GM23338 (cell line): ENCODE data around the gene DHRS13. TPM values are rescaled to one million over a fixed set of nuclear protein-coding genes. Genes with fewer than 3 reads are reported as not detected.

Experiments used
- ATAC-seq: fragments of 200-7000 bp; cut with Tn5 transposase; 3 replicates; pipeline ENCODE4 v1.9.1; 2020
- DNase-seq: peaks from one replicate; pipeline ENCODE4 v3.0.0-alpha.2; 2015; ENCODE audit warnings: low spot score
- H2AFZ ChIP-seq: fragments of 200-600 bp; sonication (generic); 2 replicates; pipeline ENCODE4 v1.8.0; 2016; ENCODE audit warnings: antibody characterized with exemption, mild to moderate bottlenecking, moderate library complexity
- H3F3A ChIP-seq: fragments of 200-600 bp; sonication (generic); replicated peaks from 2 replicates; pipeline ENCODE4 v1.8.0; 2017; ENCODE audit warnings: antibody characterized with exemption, mixed run types, low read depth
- H3K27ac ChIP-seq: fragments of 200-600 bp; sonication (generic); 2 replicates; pipeline ENCODE4 v1.6.1; 2016; ENCODE audit warnings: low read depth
- H3K27me3 ChIP-seq: fragments of 200-600 bp; sonication (generic); 2 replicates; pipeline ENCODE4 v1.8.0; 2016; ENCODE audit warnings: mild to moderate bottlenecking, mixed run types, moderate library complexity; ENCODE audit not compliant: insufficient read depth
- H3K36me3 ChIP-seq: fragments of 200-600 bp; sonication (generic); 2 replicates; pipeline ENCODE4 v1.8.0; 2016; ENCODE audit warnings: mild to moderate bottlenecking; ENCODE audit not compliant: insufficient read depth
- H3K4me1 ChIP-seq: fragments of 200-600 bp; sonication (generic); 2 replicates; pipeline ENCODE4 v1.8.0; 2016; ENCODE audit warnings: mild to moderate bottlenecking, moderate library complexity; ENCODE audit not compliant: insufficient read depth
- H3K4me2 ChIP-seq: fragments of 200-600 bp; sonication (generic); 2 replicates; pipeline ENCODE4 v1.7.1; 2017; ENCODE audit warnings: mixed run types
- H3K4me3 ChIP-seq: fragments of 200-600 bp; sonication (generic); 2 replicates; pipeline ENCODE4 v1.6.1; 2016; ENCODE audit warnings: mixed run types
- H3K79me2 ChIP-seq: fragments of 200-600 bp; sonication (generic); replicated peaks from 2 replicates; pipeline ENCODE4 v1.8.0; 2017; ENCODE audit warnings: mild to moderate bottlenecking; ENCODE audit not compliant: insufficient read depth
- H3K9me2 ChIP-seq: fragments of 200-600 bp; sonication (generic); 2 replicates; pipeline ENCODE4 v1.8.0; 2017; ENCODE audit not compliant: insufficient read depth
- H4K20me1 ChIP-seq: fragments of 200-600 bp; sonication (generic); replicated peaks from 2 replicates; pipeline ENCODE4 v1.8.0; 2017; ENCODE audit warnings: mild to moderate bottlenecking; ENCODE audit not compliant: insufficient read depth
- H3K27ac Mint-ChIP-seq: 2 replicates; pipeline ENCODE4 v1.8.0; 2020; ENCODE audit warnings: inconsistent platforms, mild to moderate bottlenecking, moderate library complexity, mixed read lengths
- H3K27me3 Mint-ChIP-seq: 3 replicates; pipeline ENCODE4 v1.8.0; 2022; ENCODE audit warnings: low read depth, mild to moderate bottlenecking, moderate library complexity, mixed read lengths, inconsistent platforms; ENCODE audit not compliant: insufficient read depth, poor library complexity
- H3K36me3 Mint-ChIP-seq: 3 replicates; pipeline ENCODE4 v1.8.0; 2021; ENCODE audit warnings: low read depth, mild to moderate bottlenecking, inconsistent platforms, moderate library complexity, mixed read lengths
- H3K4me1 Mint-ChIP-seq: 3 replicates; pipeline ENCODE4 v1.8.0; 2020; ENCODE audit warnings: mild to moderate bottlenecking, inconsistent platforms, mixed read lengths
- H3K4me3 Mint-ChIP-seq: 3 replicates; pipeline ENCODE4 v1.8.0; 2021; ENCODE audit warnings: moderate library complexity, mild to moderate bottlenecking, inconsistent platforms, mixed read lengths
- H3K9me3 Mint-ChIP-seq: 3 replicates; pipeline ENCODE4 v1.8.0; 2020; ENCODE audit warnings: moderate library complexity, mild to moderate bottlenecking, inconsistent platforms, mixed read lengths
- CREB1 ChIP-seq: fragments of 250-450 bp; sonication (Bioruptor Pico); IDR thresholded peaks from 2 replicates; pipeline ENCODE4 v1.5.0; 2020; ENCODE audit warnings: low read depth, mild to moderate bottlenecking, moderate library complexity
- CTCF ChIP-seq, 2 experiments: fragments of 200-600 bp in 1 of 2; sonication (generic) in 1 of 2; conservative IDR thresholded peaks; 2 replicates each; pipeline versions ENCODE4 v1.5.1 to v1.6.1; 2016 to 2017; ENCODE audit warnings: antibody characterized with exemption in 2 of 2, low read depth in 2 of 2, mild to moderate bottlenecking in 2 of 2, moderate library complexity in 1 of 2
- ETS1 ChIP-seq: IDR thresholded peaks from 2 replicates; pipeline ENCODE4 v1.6.1; 2016; ENCODE audit warnings: antibody characterized with exemption
- EZH2 ChIP-seq: fragments of 200-600 bp; sonication (generic); IDR thresholded peaks from one replicate; pipeline ENCODE4 v1.8.0; 2017; ENCODE audit warnings: antibody characterized with exemption, mild to moderate bottlenecking, low read depth; ENCODE audit not compliant: unreplicated experiment
- EZH2phosphoT487 ChIP-seq: fragments of 200-600 bp; sonication (generic); IDR thresholded peaks from one replicate; pipeline ENCODE4 v1.8.1; 2018; ENCODE audit warnings: antibody characterized with exemption; ENCODE audit not compliant: unreplicated experiment
- JUNB ChIP-seq: IDR thresholded peaks from one replicate; pipeline ENCODE4 v1.6.1; 2016; ENCODE audit warnings: antibody characterized with exemption; ENCODE audit not compliant: unreplicated experiment
- NANOG ChIP-seq: IDR thresholded peaks from 2 replicates; pipeline ENCODE4 v1.6.1; 2016; ENCODE audit warnings: antibody characterized with exemption, borderline replicate concordance
- POLR2AphosphoS5 ChIP-seq: IDR thresholded peaks from 2 replicates; pipeline ENCODE4 v1.6.1; 2016; ENCODE audit warnings: antibody characterized with exemption, low read depth
- REST ChIP-seq: IDR thresholded peaks from one replicate; pipeline ENCODE4 v1.6.1; 2018; ENCODE audit warnings: antibody characterized with exemption; ENCODE audit not compliant: unreplicated experiment
- STAT1 ChIP-seq: IDR thresholded peaks from one replicate; pipeline ENCODE4 v1.6.1; 2016; ENCODE audit warnings: antibody characterized with exemption; ENCODE audit not compliant: unreplicated experiment
- ZNF114 ChIP-seq: fragments of 250-450 bp; sonication (Bioruptor Pico); IDR thresholded peaks from 2 replicates; pipeline ENCODE4 v1.5.0; 2020; ENCODE audit warnings: mild to moderate bottlenecking, moderate library complexity
- ZNF331 ChIP-seq: fragments of 250-450 bp; sonication (Bioruptor Pico); IDR thresholded peaks from 2 replicates; pipeline ENCODE4 v1.5.0; 2020; ENCODE audit warnings: low read depth, mild to moderate bottlenecking, moderate library complexity
- ZNF462 ChIP-seq: fragments of 250-450 bp; sonication (Bioruptor Pico); IDR thresholded peaks from 2 replicates; pipeline ENCODE4 v1.5.0; 2020; ENCODE audit warnings: mild to moderate bottlenecking, moderate library complexity
- polyA plus RNA-seq: library from polyadenylated mRNA; unstranded; fragments of >200 nt; fragmentation: Nextera tagmentation; extraction: Ambion mirVana; gene quantifications from 2 replicates; pipeline ENCODE4 v1.2.1, GENCODE V29; 2016
- total RNA-seq: library from RNA; depleted of rRNA; stranded (reverse); fragments of >200 nt; shearing (Covaris generic); gene quantifications from 2 replicates; pipeline ENCODE4 v1.2.3, GENCODE V29; 2014

Gene DHRS13
- total and polyA plus RNA-seq, 2 experiments from 2014 or later, result 5.4 to 34.2 TPM

- H3K27me3 ChIP-seq, result no peaks in the 10 kb centered on the region
- H3K4me3 ChIP-seq, result peak overlapping the region; percentile 96
- DNase-seq (no peak), ATAC-seq (no peak)
- 0 out of 2 replicates have a peak overlapping the region, but pooled peaks have one; percentile 15 for H3K27ac ChIP-seq
- H4K20me1 ChIP-seq, result peaks cover 59% of the 10 kb centered on the region
- H3K27me3 Mint-ChIP-seq, result peaks cover 1% of the 10 kb centered on the region
- peaks cover 24% of the 10 kb centered on the region for H3K4me1 Mint-ChIP-seq
- H2AFZ ChIP-seq, result no peak overlapping the region
- peaks cover 16% of the 10 kb centered on the region; the same call in 1 of the 2 replicates for H3F3A ChIP-seq
- H3K4me2 ChIP-seq, result peak overlapping the region; percentile 92
- TF ChIP-seq ZNF462 (CRISPR knock-in tag), result no peak
- TF ChIP-seq CREB1 (CRISPR knock-in tag), result no peak
- no peak for TF ChIP-seq ZNF331 (CRISPR knock-in tag)
- no peak for TF ChIP-seq EZH2phosphoT487
- TF ChIP-seq EZH2, result no peak
- no peak for TF ChIP-seq ZNF114 (CRISPR knock-in tag)
- TF ChIP-seq ETS1, result no peak
- TF ChIP-seq POLR2AphosphoS5, result no peak
- no peak for TF ChIP-seq NANOG
- no peak for TF ChIP-seq STAT1
- TF ChIP-seq JUNB, result no peak
- no peak for TF ChIP-seq CTCF (conservative IDR thresholded peaks at IDR 0.05; ENCODE audit: low read depth in 2 of 2)
- TF ChIP-seq REST, result no peak
- peaks cover 27% of the 10 kb centered on the region for H3K4me1 ChIP-seq
- H3K27ac Mint-ChIP-seq, result no peak overlapping the region; the same call in 1 of the 2 replicates
- H3K36me3 ChIP-seq, result peaks cover 14% of the 10 kb centered on the region
- peaks cover 82% of the 10 kb centered on the region for H3K79me2 ChIP-seq
- H3K36me3 Mint-ChIP-seq, result peaks cover 54% of the 10 kb centered on the region
- no peaks in the 10 kb centered on the region for H3K9me2 ChIP-seq
- no peaks in the 10 kb centered on the region for H3K9me3 Mint-ChIP-seq
- peak overlapping the region; percentile 98 for H3K4me3 Mint-ChIP-seq
Observed at GRCh38 chr17:28947639-28948038, 44.8 kb upstream of the DHRS13 start.
